Upper lobe of left lung (tissue), 4 donors: ENCODE data around the gene CMIP.

ENCODE experiments used
- CTCF ChIP-seq, 6 experiments: fragments of 450-650 bp in 4 of 6; fragments of 200-600 bp in 2 of 6; sonication (generic) in 2 of 6; IDR thresholded peaks; one replicate each; pipeline ENCODE4 v1.5.1; 2016 to 2019; ENCODE audit warnings: antibody characterized with exemption in 6 of 6
- EP300 ChIP-seq, 4 donors: sonication (generic); formaldehyde crosslinking; IDR thresholded peaks; one replicate each; pipeline ENCODE4 v1.5.1; 2017; ENCODE audit warnings: antibody characterized with exemption in 4 of 4, control low read depth in 2 of 4
- POLR2A ChIP-seq, 4 donors: fragments of 450-650 bp; IDR thresholded peaks; one replicate each; pipeline ENCODE4 v1.5.1; 2016 to 2017; ENCODE audit warnings: antibody characterized with exemption in 4 of 4, mild to moderate bottlenecking in 2 of 4

- TF ChIP-seq CTCF (IDR thresholded peaks at IDR 0.05) (no peak), EP300 (IDR thresholded peaks at IDR 0.05) (no peak), POLR2A (IDR thresholded peaks at IDR 0.05) (no peak)
These were observed 66.8 kb downstream of the CMIP start for GRCh38 chr16:81511371-81511770.
